ENCODE measurements around the gene RGS2. TPM values are rescaled to one million over a fixed set of nuclear protein-coding genes. Genes with fewer than 3 reads are reported as not detected.

Gene RGS2
- 7.2 and 7.3 TPM in 2 replicates for total RNA-seq

DNA sequence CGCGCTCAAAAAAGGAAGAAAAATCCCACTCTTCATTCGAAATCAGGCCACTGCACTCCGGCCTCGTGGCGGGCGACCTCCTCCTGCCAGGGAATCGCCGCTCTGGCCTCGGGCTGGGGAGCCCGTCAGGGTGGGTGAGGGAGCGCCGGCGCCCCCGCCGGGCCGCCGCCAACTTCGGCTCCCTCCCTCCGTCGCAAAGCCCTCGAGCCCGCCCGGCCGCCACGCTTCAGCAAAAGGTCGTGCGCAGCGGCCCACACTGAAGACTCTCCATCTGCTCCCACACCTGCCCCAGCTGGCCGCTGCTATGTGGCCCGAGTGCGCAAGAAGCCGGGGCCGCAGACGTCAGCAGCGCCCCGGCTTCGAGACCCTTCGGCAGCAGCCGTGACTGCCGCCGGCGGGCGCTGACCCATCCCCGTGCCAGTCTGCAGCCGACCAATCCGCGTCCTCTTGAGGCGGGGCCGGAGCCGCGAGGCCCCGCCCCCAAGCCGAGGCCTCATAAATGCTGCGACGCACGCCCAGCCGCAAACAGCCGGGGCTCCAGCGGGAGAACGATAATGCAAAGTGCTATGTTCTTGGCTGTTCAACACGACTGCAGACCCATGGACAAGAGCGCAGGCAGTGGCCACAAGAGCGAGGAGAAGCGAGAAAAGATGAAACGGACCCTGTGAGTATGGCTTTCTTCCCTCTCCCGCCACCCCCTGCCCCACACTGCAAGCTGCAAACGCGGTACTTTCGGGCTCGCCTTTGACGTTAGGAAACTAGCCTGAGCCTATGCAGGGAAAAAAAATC lies at the start of gene RGS2:
RGS2 (plus strand) TSS at position 522 of the 789 bp plus-strand sequence; CDS start at position 555, 33 bp downstream.

Other genes with a start within 250 kb of the RGS2 start
- not detected in 2 replicates for gene RGS1, start 233.3 kb upstream of the RGS2 start, total RNA-seq
- gene RGS13, start 172.9 kb upstream of the RGS2 start, total RNA-seq: not detected in 2 replicates

Data from hair follicular keratinocyte (primary cell).